Effector memory CD4-positive, alpha-beta T cell (primary cell): ENCODE measurements around the gene DEPDC7.
"Not testable (repeated sequence)": the region's sequence is repeated elsewhere in the genome, so short reads cannot be mapped to it uniquely, and the experiment has no call there.

ENCODE experiments used
- DNase-seq, 3 donors: peaks; one replicate each; pipeline ENCODE4 v3.0.0-alpha.2; 2020
- H3K27ac ChIP-seq: 2 replicates; pipeline ENCODE4 v1.7.0; 2013; ENCODE audit warnings: mild to moderate bottlenecking, low read length, moderate library complexity; ENCODE audit not compliant: insufficient read depth, poor library complexity, severe bottlenecking
- H3K27me3 ChIP-seq: replicated peaks from 2 replicates; pipeline ENCODE4 v1.7.0; 2013; ENCODE audit warnings: mild to moderate bottlenecking, low read length; ENCODE audit not compliant: insufficient read depth, control insufficient read depth, poor library complexity, severe bottlenecking
- H3K36me3 ChIP-seq: 2 replicates; pipeline ENCODE4 v1.7.0; 2013; ENCODE audit warnings: mild to moderate bottlenecking, low read length, moderate library complexity; ENCODE audit not compliant: control insufficient read depth, insufficient read depth
- H3K4me1 ChIP-seq: 2 replicates; pipeline ENCODE4 v1.7.0; 2013; ENCODE audit warnings: low read length, mild to moderate bottlenecking; ENCODE audit not compliant: control insufficient read depth, insufficient read depth, poor library complexity, severe bottlenecking
- H3K4me3 ChIP-seq: 2 replicates; pipeline ENCODE4 v1.7.0; 2013; ENCODE audit warnings: low read length, low read depth, mild to moderate bottlenecking; ENCODE audit not compliant: insufficient read depth, poor library complexity, severe bottlenecking
- H3K9me3 ChIP-seq: 2 replicates; pipeline ENCODE4 v1.7.0; 2013; ENCODE audit warnings: mild to moderate bottlenecking, low read length, moderate library complexity; ENCODE audit not compliant: control insufficient read depth

DEPDC7 gene

DNA sequence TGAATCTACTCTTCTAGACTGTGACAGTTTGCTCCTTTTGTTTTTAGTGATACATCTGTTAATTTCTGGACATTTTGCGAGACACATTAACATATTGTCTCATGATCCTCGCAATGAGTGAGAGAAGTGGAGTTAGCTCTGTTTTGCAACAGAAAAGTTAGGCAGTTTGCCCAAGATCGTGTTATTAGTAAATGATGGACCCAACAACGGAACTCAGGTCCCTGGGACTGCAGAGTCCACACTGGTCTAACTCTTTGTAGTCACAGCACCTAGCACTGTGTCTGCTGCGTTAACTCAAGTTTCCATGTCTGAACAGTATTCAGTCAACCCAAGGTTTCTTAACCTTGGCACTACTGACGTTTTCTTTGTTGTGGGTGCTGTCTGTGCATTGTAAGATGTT lies 3.2 kb downstream of the DEPDC7 start:
- no peak overlapping the region for H3K4me3 ChIP-seq
- H3K9me3 ChIP-seq: no peaks in the 10 kb centered on the region
- H3K27ac ChIP-seq: no peak overlapping the region
- DNase-seq: no peak
- H3K36me3 ChIP-seq: no peaks in the 10 kb centered on the region
- peaks cover 7% of the 10 kb centered on the region for H3K27me3 ChIP-seq
- no peaks in the 10 kb centered on the region for H3K4me1 ChIP-seq

DNA sequence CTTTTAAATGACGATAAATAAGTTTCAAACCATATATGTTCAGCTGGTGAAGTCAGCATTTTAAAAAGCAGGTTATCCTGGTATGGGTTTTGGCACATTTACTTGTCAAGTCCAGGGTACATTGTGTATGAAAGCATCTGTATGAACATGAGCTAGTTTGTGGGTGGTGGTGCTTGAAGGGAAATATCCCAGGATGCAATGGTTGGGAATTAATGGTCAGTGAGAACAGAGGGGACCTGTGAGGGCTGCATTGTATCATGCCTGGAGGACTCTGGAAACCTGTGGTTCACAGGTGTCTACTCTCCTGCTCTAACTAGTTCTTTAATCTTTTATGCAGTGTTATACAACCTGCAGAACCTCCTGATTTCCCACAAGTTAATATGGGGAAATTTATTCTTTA lies 5.8 kb downstream of the DEPDC7 start:
- Histone ChIP-seq H3K9me3 (no peaks in the 10 kb centered on the region), H3K4me1 (no peaks in the 10 kb centered on the region), H3K27ac (no peak overlapping the region), H3K4me3 (no peak overlapping the region), H3K27me3 (peaks cover 7% of the 10 kb centered on the region), H3K36me3 (no peaks in the 10 kb centered on the region)
- no peak for DNase-seq

DNA sequence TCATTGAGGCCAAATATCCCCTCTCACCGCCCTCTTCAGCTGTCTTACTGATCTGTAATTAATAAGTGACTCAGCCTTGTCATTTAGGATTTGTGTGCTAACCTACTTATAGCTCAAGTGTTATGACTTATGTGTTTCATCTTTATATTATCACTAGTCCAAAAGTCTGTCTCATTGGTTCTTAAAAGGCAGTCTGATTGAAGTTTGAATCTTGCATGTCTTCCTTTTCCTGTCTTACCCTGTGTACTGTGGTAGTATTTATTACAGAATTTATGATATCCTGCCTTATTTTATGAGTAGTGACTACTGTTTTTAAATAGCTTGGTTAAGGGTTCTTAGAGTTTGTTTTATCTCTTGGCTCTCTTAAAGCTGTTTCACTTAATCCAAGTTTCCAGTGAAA lies 6.3 kb downstream of the DEPDC7 start:
- Histone ChIP-seq H3K27ac (no peak overlapping the region), H3K27me3 (peaks cover 4% of the 10 kb centered on the region), H3K36me3 (no peaks in the 10 kb centered on the region), H3K9me3 (no peaks in the 10 kb centered on the region), H3K4me1 (no peaks in the 10 kb centered on the region), H3K4me3 (no peak overlapping the region)
- no peak for DNase-seq

DNA sequence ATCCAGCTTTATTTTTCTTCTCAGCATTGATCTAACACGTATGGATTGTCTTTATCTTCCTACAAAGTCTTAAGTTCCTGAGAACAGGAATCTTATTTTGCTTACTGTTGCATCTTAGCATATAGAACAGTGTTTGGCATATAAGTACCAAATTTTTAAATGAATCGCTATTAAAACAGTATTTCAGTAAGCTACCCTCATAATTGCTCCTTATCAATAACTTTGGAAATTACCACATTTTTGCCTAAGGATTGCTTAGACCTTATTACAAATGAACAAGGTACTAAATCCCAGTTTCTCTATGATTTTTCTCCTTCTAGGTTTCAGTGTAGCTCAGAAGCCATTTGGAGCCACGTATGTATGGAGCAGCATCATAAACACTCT lies 9.7 kb downstream of the DEPDC7 start:
- Histone ChIP-seq H3K27me3 (no peaks in the 10 kb centered on the region), H3K9me3 (no peaks in the 10 kb centered on the region), H3K4me3 (no peak overlapping the region), H3K27ac (no peak overlapping the region), H3K4me1 (no peaks in the 10 kb centered on the region), H3K36me3 (no peaks in the 10 kb centered on the region)
- DNase-seq: no peak

DNA sequence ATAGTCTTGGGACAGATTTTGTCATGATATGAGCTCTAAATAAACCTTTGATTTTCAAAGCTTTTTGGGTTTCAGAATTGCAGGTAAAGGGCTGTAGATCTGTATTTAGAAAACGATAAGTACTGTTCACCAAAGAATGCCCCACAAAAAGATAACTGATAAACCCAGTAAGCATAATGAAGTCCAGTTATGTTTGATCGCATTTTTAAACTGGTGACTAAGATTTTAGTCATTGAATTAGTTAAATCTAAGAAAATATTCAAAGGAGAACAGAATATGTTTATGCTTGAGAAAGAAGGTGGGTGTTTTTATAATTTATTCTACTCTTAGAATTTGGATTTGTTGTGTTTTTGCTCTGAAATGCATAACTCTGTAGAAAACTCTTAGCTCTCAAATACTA lies 11.6 kb downstream of the DEPDC7 start:
- H3K27me3 ChIP-seq: no peaks in the 10 kb centered on the region
- H3K27ac ChIP-seq: no peak overlapping the region
- H3K4me3 ChIP-seq: no peak overlapping the region
- no peaks in the 10 kb centered on the region for H3K36me3 ChIP-seq
- no peak for DNase-seq
- no peaks in the 10 kb centered on the region for H3K9me3 ChIP-seq
- no peaks in the 10 kb centered on the region for H3K4me1 ChIP-seq

DNA sequence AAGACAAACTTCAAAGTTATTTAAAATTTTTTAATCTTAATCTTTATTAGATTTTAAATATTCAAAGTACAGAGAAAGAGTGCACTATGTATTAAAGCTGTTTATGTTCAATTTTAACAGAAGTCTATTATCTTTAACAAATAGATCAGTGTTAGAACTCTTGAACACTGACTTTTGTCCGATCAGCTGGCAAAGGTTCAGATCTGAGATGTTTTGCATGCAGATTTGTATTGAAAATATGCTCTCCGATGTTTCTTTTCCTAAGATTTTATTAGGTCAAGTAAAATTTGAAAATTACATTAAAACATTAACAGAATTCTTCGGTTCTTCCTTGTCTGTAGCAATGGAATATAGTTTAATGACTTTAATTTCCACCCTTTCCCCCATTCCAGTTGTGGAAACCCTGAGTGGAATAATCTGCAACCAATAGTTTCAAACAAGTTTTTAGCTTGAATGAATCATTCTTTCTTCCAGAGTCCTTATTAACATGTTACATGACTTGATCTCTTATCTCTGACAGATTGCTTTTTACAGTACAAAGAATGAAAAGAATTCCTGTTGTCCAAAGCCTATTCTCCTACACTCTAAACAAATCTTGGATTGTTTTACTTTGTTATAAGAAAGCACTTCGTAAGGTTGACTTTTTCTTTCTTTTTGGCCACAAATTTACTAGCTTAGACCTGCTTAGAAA lies 12.3 kb downstream of the DEPDC7 start:
- no peak for DNase-seq
- Histone ChIP-seq H3K36me3 (no peaks in the 10 kb centered on the region), H3K4me1 (no peaks in the 10 kb centered on the region), H3K27ac (no peak overlapping the region), H3K9me3 (no peaks in the 10 kb centered on the region), H3K27me3 (no peaks in the 10 kb centered on the region), H3K4me3 (no peak overlapping the region)

DNA sequence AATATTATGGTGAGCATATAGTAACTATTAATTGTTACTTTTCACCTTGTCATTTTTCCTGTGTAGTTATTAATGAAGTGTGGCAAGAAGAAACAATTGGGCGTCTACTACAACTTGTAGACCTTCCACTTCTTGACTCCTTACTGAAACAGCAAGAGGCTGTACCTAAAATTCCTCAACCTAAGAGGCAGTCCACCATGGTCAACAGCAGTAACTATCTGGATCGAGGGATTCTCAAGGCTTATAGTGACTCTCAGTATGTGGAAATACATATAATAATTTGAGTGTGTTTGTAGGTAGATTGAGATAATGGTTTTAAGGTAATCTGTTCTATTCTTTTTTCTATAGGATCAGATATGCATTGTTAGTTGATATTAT lies 12.8 kb downstream of the DEPDC7 start:
- no peak for DNase-seq
- Histone ChIP-seq H3K9me3 (no peaks in the 10 kb centered on the region), H3K27ac (no peak overlapping the region), H3K4me3 (no peak overlapping the region), H3K4me1 (no peaks in the 10 kb centered on the region), H3K36me3 (no peaks in the 10 kb centered on the region), H3K27me3 (no peaks in the 10 kb centered on the region)

DNA sequence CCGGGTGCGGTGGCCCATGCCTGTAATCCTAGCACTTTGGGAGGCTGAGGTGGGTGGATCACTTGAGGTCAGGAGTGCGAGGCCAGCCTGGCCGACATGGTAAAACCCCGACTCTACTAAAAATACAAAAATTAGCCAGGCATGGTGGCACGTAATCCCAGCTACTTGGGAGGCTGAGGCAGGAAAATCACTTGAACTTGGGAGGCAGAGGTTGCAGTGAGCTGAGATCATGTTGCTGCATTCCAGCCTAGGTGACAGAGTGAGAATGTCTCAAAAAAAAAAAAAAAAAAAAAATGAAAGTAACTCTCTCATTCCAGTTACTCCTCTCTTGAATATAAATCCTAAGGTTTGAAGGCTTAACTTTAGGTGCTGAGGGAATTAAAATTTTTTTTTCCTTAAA lies 13.5 kb downstream of the DEPDC7 start:
- H3K4me3 ChIP-seq, H3K9me3 ChIP-seq, H3K4me1 ChIP-seq, H3K36me3 ChIP-seq, DNase-seq, H3K27me3 ChIP-seq, H3K27ac ChIP-seq: not testable (repeated sequence)

DNA sequence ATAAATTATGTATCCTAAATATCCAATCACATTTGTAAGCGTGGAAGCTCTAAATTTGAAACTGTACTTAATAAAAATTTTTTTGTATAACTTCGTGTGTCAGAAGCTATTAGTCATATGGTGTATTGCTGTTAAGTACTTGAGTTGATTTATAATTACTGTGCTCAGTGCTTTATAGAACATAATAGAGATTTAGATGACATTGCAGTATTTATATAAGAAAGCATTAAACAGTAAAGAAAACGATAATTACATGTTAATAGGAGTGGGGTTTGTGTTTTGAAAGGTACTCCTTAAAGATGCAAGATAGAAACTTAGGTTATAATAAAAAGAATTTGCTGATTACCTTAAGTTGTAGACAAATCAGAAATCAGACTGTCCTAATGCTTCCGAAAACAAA lies 17.8 kb downstream of the DEPDC7 start:
- Histone ChIP-seq H3K4me1 (no peaks in the 10 kb centered on the region), H3K27me3 (no peaks in the 10 kb centered on the region), H3K27ac (no peak overlapping the region), H3K9me3 (no peaks in the 10 kb centered on the region), H3K36me3 (no peaks in the 10 kb centered on the region), H3K4me3 (no peak overlapping the region)
- no peak for DNase-seq

DNA sequence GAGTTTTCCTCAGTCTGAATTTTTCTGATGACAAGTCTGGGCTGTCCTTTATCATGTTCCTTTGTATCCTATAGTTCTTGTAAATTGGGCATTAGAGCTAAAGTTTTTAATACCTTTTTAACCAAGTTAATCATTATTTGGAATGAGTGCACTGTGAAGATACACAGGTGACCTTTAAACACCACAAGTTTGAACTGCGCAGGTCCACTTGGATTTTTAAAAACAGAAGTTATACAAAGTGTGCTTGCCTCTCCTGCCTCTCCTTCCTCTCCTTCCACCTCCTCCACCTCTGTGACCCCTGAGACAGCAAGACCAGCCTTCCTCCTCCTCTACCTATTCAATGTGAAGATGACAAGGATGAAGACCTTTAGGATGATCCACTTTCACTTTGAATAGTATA lies 19.3 kb downstream of the DEPDC7 start:
- H3K27ac ChIP-seq: no peak overlapping the region
- no peak overlapping the region for H3K4me3 ChIP-seq
- H3K27me3 ChIP-seq: no peaks in the 10 kb centered on the region
- H3K4me1 ChIP-seq: no peaks in the 10 kb centered on the region
- DNase-seq: no peak
- H3K36me3 ChIP-seq: no peaks in the 10 kb centered on the region
- no peaks in the 10 kb centered on the region for H3K9me3 ChIP-seq
